NCI-H2196 treated with DMSO at 0.1 percent for 48 hours (cell line): ENCODE measurements around the gene CTSV.
"Not testable (repeated sequence)": the region's sequence is repeated elsewhere in the genome, so short reads cannot be mapped to it uniquely, and the experiment has no call there.

Experiments
- DNase-seq: peaks from one replicate; lab custom pipeline; 2025; ENCODE audit not compliant: unreplicated experiment; lab: John Stamatoyannopoulos, UW

Gene CTSV

GRCh38 chr9:97038611-97039513, at the start of gene CTSV:
CTSV (minus strand) TSS chr9:97039142; CDS start chr9:97038043, 1,099 bp downstream.
- peak; percentile 85 for DNase-seq

- not testable (repeated sequence) for DNase-seq
Observed at GRCh38 chr9:97087668-97088215, 48.8 kb upstream of the CTSV start.

GRCh38 chr9:97084562-97084991, 45.6 kb upstream of the CTSV start:
- not testable (repeated sequence) for DNase-seq

- DNase-seq, result no peak
Observed at GRCh38 chr9:97078362-97078761, 39.4 kb upstream of the CTSV start.

- DNase-seq, result no peak
Observed at GRCh38 chr9:97077452-97078295, 38.7 kb upstream of the CTSV start.

GRCh38 chr9:97076731-97077451, 37.9 kb upstream of the CTSV start:
- DNase-seq, result not testable (repeated sequence)

GRCh38 chr9:97076238-97076637, 37.3 kb upstream of the CTSV start:
- no peak for DNase-seq

GRCh38 chr9:97075289-97075985, 36.5 kb upstream of the CTSV start:
- no peak for DNase-seq

GRCh38 chr9:97073506-97073905, 34.6 kb upstream of the CTSV start:
- DNase-seq, result no peak

GRCh38 chr9:97072285-97072776, 33.4 kb upstream of the CTSV start:
- DNase-seq, result no peak

- not testable (repeated sequence) for DNase-seq
Observed at GRCh38 chr9:97070325-97070724, 31.4 kb upstream of the CTSV start.

- no peak for DNase-seq
Observed at GRCh38 chr9:97067490-97067889, 28.5 kb upstream of the CTSV start.

- DNase-seq, result no peak
Observed at GRCh38 chr9:97064176-97064575, 25.2 kb upstream of the CTSV start.

GRCh38 chr9:97060796-97061195, 21.9 kb upstream of the CTSV start:
- no peak for DNase-seq

GRCh38 chr9:97059626-97060025, 20.7 kb upstream of the CTSV start:
- DNase-seq, result peak; percentile 9

- DNase-seq, result no peak
Observed at GRCh38 chr9:97057651-97058050, 18.7 kb upstream of the CTSV start.

- DNase-seq, result not testable (repeated sequence)
Observed at GRCh38 chr9:97055891-97056290, 16.9 kb upstream of the CTSV start.

- DNase-seq, result no peak
Observed at GRCh38 chr9:97053717-97054116, 14.8 kb upstream of the CTSV start.

GRCh38 chr9:97052735-97053134, 13.8 kb upstream of the CTSV start:
- DNase-seq, result no peak

GRCh38 chr9:97046228-97046627, 7.3 kb upstream of the CTSV start:
- DNase-seq, result peak; percentile 79
